Endodermal cell (in vitro differentiated cells): ENCODE measurements around the gene PSMB5. TPM values are rescaled to one million over a fixed set of nuclear protein-coding genes. Genes with fewer than 3 reads are reported as not detected.

Experiments used
- DNase-seq: peaks from one replicate; pipeline ENCODE4 v3.0.0-alpha.2; 2017
- H3K27ac ChIP-seq: 2 replicates; pipeline ENCODE4 v1.5.1; 2013; ENCODE audit warnings: mild to moderate bottlenecking, low read depth, low read length, moderate library complexity
- H3K27me3 ChIP-seq: 2 replicates; pipeline ENCODE4 v1.6.1; 2013; ENCODE audit warnings: mild to moderate bottlenecking, low read length, moderate library complexity; ENCODE audit not compliant: insufficient read depth, control insufficient read depth, poor library complexity, severe bottlenecking
- H3K36me3 ChIP-seq: 2 replicates; pipeline ENCODE4 v1.7.0; 2013; ENCODE audit warnings: mild to moderate bottlenecking, low read length, moderate library complexity; ENCODE audit not compliant: control insufficient read depth, insufficient read depth
- H3K4me1 ChIP-seq: one replicate; pipeline ENCODE4 v1.7.0; 2013; ENCODE audit warnings: low read length; ENCODE audit not compliant: control insufficient read depth, insufficient read depth
- H3K4me3 ChIP-seq: 2 replicates; pipeline ENCODE4 v1.5.1; 2013; ENCODE audit warnings: mild to moderate bottlenecking, low read length, moderate library complexity
- H3K9ac ChIP-seq: 2 replicates; pipeline ENCODE4 v1.6.1; 2013; ENCODE audit warnings: mild to moderate bottlenecking, low read length, moderate library complexity; ENCODE audit not compliant: poor library complexity, severe bottlenecking; ENCODE audit errors: extremely low read depth
- H3K9me3 ChIP-seq: 2 replicates; pipeline ENCODE4 v1.6.1; 2013; ENCODE audit warnings: mild to moderate bottlenecking, low read length, moderate library complexity; ENCODE audit not compliant: control insufficient read depth
- H3K27ac Mint-ChIP-seq: 2 replicates; pipeline ENCODE4 v1.8.0; 2020; ENCODE audit warnings: mixed read lengths
- H3K27me3 Mint-ChIP-seq: 2 replicates; pipeline ENCODE4 v1.8.0; 2021; ENCODE audit warnings: mild to moderate bottlenecking, mixed read lengths; ENCODE audit not compliant: insufficient read depth
- H3K36me3 Mint-ChIP-seq: 2 replicates; pipeline ENCODE4 v1.8.0; 2020; ENCODE audit warnings: low read depth, mixed read lengths
- H3K4me1 Mint-ChIP-seq: 2 replicates; pipeline ENCODE4 v1.8.0; 2020; ENCODE audit warnings: mixed read lengths
- H3K4me3 Mint-ChIP-seq: 2 replicates; pipeline ENCODE4 v1.8.0; 2020; ENCODE audit warnings: mild to moderate bottlenecking, moderate library complexity, mixed read lengths
- H3K9me3 Mint-ChIP-seq: 2 replicates; pipeline ENCODE4 v1.8.0; 2020; ENCODE audit warnings: mild to moderate bottlenecking, mixed read lengths
- CTCF ChIP-seq: fragments of 200-600 bp; sonication (generic); conservative IDR thresholded peaks from 2 replicates; pipeline ENCODE4 v1.5.0; 2021; ENCODE audit warnings: antibody characterized with exemption, mild to moderate bottlenecking
- WGBS, 2 experiments: methylation state at CpG; one replicate each; pipeline versions ENCODE4 v1.1.5 to v1.1.7; 2013; ENCODE audit warnings: missing lambda C conversion rate in 2 of 2, mixed read lengths in 1 of 2; ENCODE audit not compliant: insufficient coverage in 1 of 2, insufficient read length in 1 of 2; 5-methylcytosine and 5-hydroxymethylcytosine counted together
- total RNA-seq, 2 donors: library from RNA; stranded (reverse); fragmentation: NEBNext Ultra II Directional in 1 of 2; extraction: Animal tissue kit (Norgen Biotek cat#: 25700) in 1 of 2; gene quantifications; 2 replicates in 1 of 2; 3 replicates in 1 of 2; pipeline ENCODE4 v1.2.1, GENCODE V29; 2021

The PSMB5 gene
- total RNA-seq, 2 donors from 2014 or later = 227 to 257 TPM

DNA sequence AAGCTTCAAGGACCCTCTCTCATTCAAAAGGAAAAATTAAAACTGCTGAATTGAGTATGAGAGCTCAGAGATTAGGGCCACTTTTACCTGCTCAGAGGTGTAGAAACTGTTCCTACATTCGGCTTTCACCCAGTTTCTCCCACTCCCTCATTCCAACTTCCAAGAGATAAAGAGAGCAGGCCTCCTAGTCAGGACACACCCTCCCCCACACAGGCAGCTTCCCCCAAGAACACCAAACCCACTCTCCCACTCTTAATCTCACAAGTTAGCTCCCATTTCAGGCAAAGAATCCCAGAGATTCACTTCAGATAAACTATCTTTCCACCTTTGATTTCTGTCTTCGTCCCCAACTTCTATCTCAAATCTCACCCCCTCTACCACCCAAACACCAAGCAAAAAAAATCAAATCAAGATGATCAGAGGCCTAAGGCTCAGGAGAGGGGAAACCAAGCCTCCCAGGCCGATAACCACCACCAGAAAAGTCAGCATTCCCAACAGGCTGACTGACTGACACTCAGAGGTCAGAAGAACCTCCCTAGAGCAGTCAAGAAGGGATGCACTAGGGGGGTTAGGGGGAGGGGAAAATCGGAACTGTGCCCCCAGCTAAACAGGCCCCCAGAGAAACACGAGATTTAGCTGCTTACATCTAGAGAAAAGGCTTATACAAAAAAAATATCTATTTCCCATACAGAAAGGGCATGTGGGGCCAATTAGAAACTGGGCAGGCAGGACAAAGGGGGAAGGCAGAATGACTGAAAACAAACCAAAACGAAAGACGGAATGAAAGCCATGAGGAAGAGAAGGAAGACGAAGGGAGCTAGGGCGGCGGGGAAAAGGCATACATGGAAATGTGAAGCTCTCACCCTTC lies 35.8 kb upstream of the PSMB5 start:
- peak; percentile 53 for DNase-seq
- Histone ChIP-seq H3K4me1 (peaks cover 34% of the 10 kb centered on the region), H3K36me3 (peaks cover 67% of the 10 kb centered on the region), H3K9me3 (no peaks in the 10 kb centered on the region), H3K4me3 (peak overlapping the region; percentile 90), H3K9ac (peak overlapping the region; percentile 88), H3K27me3 (no peaks in the 10 kb centered on the region), H3K27ac (peak overlapping the region; percentile 59)
- peak overlapping the region; percentile 90 for H3K4me3 Mint-ChIP-seq
- no peak for TF ChIP-seq CTCF
- peak overlapping the region; percentile 97 for H3K27ac Mint-ChIP-seq
- no peaks in the 10 kb centered on the region for H3K27me3 Mint-ChIP-seq
- H3K9me3 Mint-ChIP-seq = no peaks in the 10 kb centered on the region
- H3K4me1 Mint-ChIP-seq = peaks cover 58% of the 10 kb centered on the region
- H3K36me3 Mint-ChIP-seq = peaks cover 66% of the 10 kb centered on the region
- 7 to 9% methylated on average over 6 to 10 of the region's 10 CpGs for WGBS, 2 experiments

DNA sequence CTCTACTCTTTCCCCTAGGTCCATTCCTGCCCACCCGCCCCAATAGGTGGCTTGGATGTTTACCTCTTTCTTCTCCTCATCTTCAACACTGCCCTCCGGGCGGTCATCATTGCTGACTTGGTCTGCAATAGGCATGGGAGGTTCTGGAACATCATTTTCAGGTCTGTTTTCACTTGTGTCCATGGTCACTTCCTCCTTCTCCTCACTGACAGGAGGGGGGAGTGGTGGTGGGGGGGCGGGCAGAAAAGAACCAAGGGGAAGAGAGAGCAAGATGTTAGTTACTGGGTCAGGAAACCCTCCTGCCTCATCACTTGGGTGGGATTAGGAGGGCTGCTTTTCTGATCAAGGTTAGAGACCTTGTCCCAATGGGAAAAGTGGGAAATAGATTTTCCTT lies 34.7 kb upstream of the PSMB5 start:
- Histone ChIP-seq H3K4me3 (peak overlapping the region; percentile 90), H3K36me3 (peaks cover 66% of the 10 kb centered on the region), H3K9ac (no peak overlapping the region), H3K27ac (no peak overlapping the region), H3K27me3 (no peaks in the 10 kb centered on the region), H3K9me3 (no peaks in the 10 kb centered on the region), H3K4me1 (peaks cover 34% of the 10 kb centered on the region)
- Mint-ChIP-seq H3K4me3 (peak overlapping the region; percentile 90), H3K9me3 (no peaks in the 10 kb centered on the region), H3K27ac (peak overlapping the region; percentile 87), H3K27me3 (no peaks in the 10 kb centered on the region), H3K4me1 (peaks cover 52% of the 10 kb centered on the region), H3K36me3 (peaks cover 69% of the 10 kb centered on the region)
- TF ChIP-seq CTCF = no peak
- WGBS, 2 experiments = 20 to 67% methylated on average over 1 to 2 of the region's 4 CpGs
- DNase-seq = no peak

- H3K36me3 Mint-ChIP-seq = peaks cover 69% of the 10 kb centered on the region
- H3K9me3 Mint-ChIP-seq = no peaks in the 10 kb centered on the region
- H3K27ac ChIP-seq = no peak overlapping the region
- peak overlapping the region; percentile 87 for H3K27ac Mint-ChIP-seq
- H3K4me1 Mint-ChIP-seq = peaks cover 55% of the 10 kb centered on the region
- H3K9ac ChIP-seq = no peak overlapping the region
- no peaks in the 10 kb centered on the region for H3K27me3 ChIP-seq
- WGBS, 2 experiments = 4 to 37% methylated on average over 5 to 8 of the region's 8 CpGs
- peak overlapping the region; percentile 90 for H3K4me3 ChIP-seq
- TF ChIP-seq CTCF = peak; percentile 99
- peaks cover 66% of the 10 kb centered on the region for H3K36me3 ChIP-seq
- peaks cover 34% of the 10 kb centered on the region for H3K4me1 ChIP-seq
- H3K9me3 ChIP-seq = no peaks in the 10 kb centered on the region
- DNase-seq = peak; percentile 96
- no peaks in the 10 kb centered on the region for H3K27me3 Mint-ChIP-seq
- H3K4me3 Mint-ChIP-seq = peak overlapping the region; percentile 90
Observed at GRCh38 chr14:23068789-23069412, 34.2 kb upstream of the PSMB5 start.
